HEK293 (cell line): ENCODE measurements around the gene TNIP3.

ENCODE experiments used
- CTCF ChIA-PET: fragments of 350-600 bp; formaldehyde crosslinking; extraction: SDS; loops from one replicate; lab custom pipeline; 2021; ENCODE audit warnings: antibody characterized with exemption; lab: Yijun Ruan, JAX
- POLR2A ChIA-PET: fragments of 300-600 bp; formaldehyde crosslinking; extraction: SDS; loops from one replicate; lab custom pipeline; 2020; ENCODE audit warnings: antibody characterized with exemption, inconsistent platforms; lab: Yijun Ruan, JAX
- H3K27ac ChIP-seq: fragments of 200-500 bp; sonication (Bioruptor generic); 2 replicates; pipeline ENCODE4 v1.5.1; 2014; ENCODE audit warnings: low read depth, low read length, control low read depth, inconsistent platforms; ENCODE audit errors: extremely low read depth
- H3K36me3 ChIP-seq, 2 experiments: fragments of 200-500 bp in 1 of 2; sonication (Bioruptor generic) in 1 of 2; 1 replicate in 1 of 2; 2 replicates in 1 of 2; pipeline ENCODE4 v1.5.1; 2014 to 2017; ENCODE audit warnings: inconsistent platforms in 2 of 2, low read length in 2 of 2; ENCODE audit not compliant: control insufficient read depth in 2 of 2, insufficient read depth in 1 of 2
- H3K4me1 ChIP-seq: fragments of 200-500 bp; sonication (Bioruptor generic); 2 replicates; pipeline ENCODE4 v1.5.1; 2014; ENCODE audit warnings: mild to moderate bottlenecking, low read length, inconsistent platforms; ENCODE audit not compliant: control insufficient read depth, insufficient read depth
- H3K4me3 ChIP-seq: 2 replicates; pipeline ENCODE4 v1.5.1; 2011; ENCODE audit warnings: low read depth, mild to moderate bottlenecking, control low read depth, low read length, moderate library complexity
- H3K9me3 ChIP-seq: fragments of 200-500 bp; sonication (Bioruptor generic); 2 replicates; pipeline ENCODE4 v1.5.1; 2014; ENCODE audit warnings: low read depth, low read length, inconsistent platforms; ENCODE audit not compliant: control insufficient read depth, insufficient read depth
- HOXC10 ChIP-seq: sonication (generic); formaldehyde crosslinking; IDR thresholded peaks from 2 replicates; pipeline ENCODE4 v1.8.1; 2023; ENCODE audit warnings: mild to moderate bottlenecking, missing genetic modification reagents
- KLF1 ChIP-seq: fragments of 450-650 bp; formaldehyde crosslinking; IDR thresholded peaks from 2 replicates; pipeline ENCODE4 v1.5.1; 2016; ENCODE audit warnings: missing biosample characterization, missing genetic modification characterization
- MZF1 ChIP-seq: fragments of 450-650 bp; formaldehyde crosslinking; IDR thresholded peaks from 2 replicates; pipeline ENCODE4 v1.5.1; 2017; ENCODE audit warnings: missing biosample characterization, missing genetic modification characterization, borderline replicate concordance
- PATZ1 ChIP-seq: fragments of 450-650 bp; formaldehyde crosslinking; IDR thresholded peaks from 2 replicates; pipeline ENCODE4 v1.5.1; 2016; ENCODE audit warnings: missing biosample characterization, missing genetic modification characterization
- SCRT2 ChIP-seq: fragments of 450-650 bp; formaldehyde crosslinking; IDR thresholded peaks from 2 replicates; pipeline ENCODE4 v1.5.1; 2016; ENCODE audit warnings: missing biosample characterization, missing genetic modification characterization
- SP3 ChIP-seq: fragments of 450-650 bp; formaldehyde crosslinking; IDR thresholded peaks from 2 replicates; pipeline ENCODE4 v1.5.1; 2016; ENCODE audit warnings: missing biosample characterization, missing genetic modification characterization
- YY1 ChIP-seq: fragments of 450-650 bp; formaldehyde crosslinking; IDR thresholded peaks from 2 replicates; pipeline ENCODE4 v1.5.1; 2018; ENCODE audit warnings: missing biosample characterization, missing genetic modification characterization
- ZBTB10 ChIP-seq: fragments of 450-650 bp; formaldehyde crosslinking; IDR thresholded peaks from 2 replicates; pipeline ENCODE4 v1.5.1; 2016; ENCODE audit warnings: missing biosample characterization, missing genetic modification characterization
- ZBTB26 ChIP-seq: fragments of 450-650 bp; formaldehyde crosslinking; optimal IDR thresholded peaks from 2 replicates; pipeline ENCODE3; 2016; ENCODE audit warnings: missing biosample characterization, mild to moderate bottlenecking, missing genetic modification characterization
- ZEB2 ChIP-seq: fragments of 450-650 bp; formaldehyde crosslinking; IDR thresholded peaks from 2 replicates; pipeline ENCODE4 v1.5.1; 2016; ENCODE audit warnings: missing biosample characterization, missing genetic modification characterization
- ZNF184 ChIP-seq: fragments of 450-650 bp; IDR thresholded peaks from 2 replicates; pipeline ENCODE4 v1.5.1; 2018; ENCODE audit warnings: missing biosample characterization, mild to moderate bottlenecking, missing genetic modification characterization
- ZNF274 ChIP-seq, 2 experiments: fragments of 200-500 bp in 1 of 2; fragments of 450-650 bp in 1 of 2; sonication (Bioruptor generic) in 1 of 2; formaldehyde crosslinking in 1 of 2; IDR thresholded peaks; 2 replicates each; pipeline versions ENCODE4 v1.5.1 to v1.6.1; 2014 to 2016; ENCODE audit warnings: borderline replicate concordance in 1 of 2, inconsistent platforms in 1 of 2, low read length in 1 of 2, missing biosample characterization in 1 of 2, missing genetic modification characterization in 1 of 2
- ZNF394 ChIP-seq: fragments of 450-650 bp; formaldehyde crosslinking; IDR thresholded peaks from 2 replicates; pipeline ENCODE4 v1.5.1; 2016; ENCODE audit warnings: missing biosample characterization, missing genetic modification characterization, mild to moderate bottlenecking, moderate library complexity, borderline replicate concordance
- ZNF501 ChIP-seq: fragments of 450-650 bp; formaldehyde crosslinking; IDR thresholded peaks from 2 replicates; pipeline ENCODE4 v1.5.1; 2016; ENCODE audit warnings: missing biosample characterization, missing genetic modification characterization
- ZNF510 ChIP-seq: fragments of 450-650 bp; formaldehyde crosslinking; IDR thresholded peaks from 2 replicates; pipeline ENCODE4 v1.5.1; 2018; ENCODE audit warnings: mild to moderate bottlenecking, missing genetic modification characterization, missing biosample characterization; ENCODE audit not compliant: insufficient replicate concordance
- ZNF585B ChIP-seq: fragments of 450-650 bp; formaldehyde crosslinking; IDR thresholded peaks from 2 replicates; pipeline ENCODE4 v1.5.1; 2016; ENCODE audit warnings: missing biosample characterization, missing genetic modification characterization
- ZNF629 ChIP-seq: fragments of 450-650 bp; formaldehyde crosslinking; IDR thresholded peaks from 2 replicates; pipeline ENCODE4 v1.5.1; 2017; ENCODE audit warnings: missing biosample characterization, missing genetic modification characterization
- ZNF639 ChIP-seq: fragments of 450-650 bp; formaldehyde crosslinking; IDR thresholded peaks from 2 replicates; pipeline ENCODE4 v1.5.1; 2016; ENCODE audit warnings: missing biosample characterization, missing genetic modification characterization
- ZNF645 ChIP-seq: fragments of 450-650 bp; formaldehyde crosslinking; IDR thresholded peaks from 2 replicates; pipeline ENCODE4; 2016; ENCODE audit warnings: missing biosample characterization, missing genetic modification characterization
- ZNF76 ChIP-seq: fragments of 450-650 bp; formaldehyde crosslinking; IDR thresholded peaks from 2 replicates; pipeline ENCODE4; 2016; ENCODE audit warnings: low read depth, missing biosample characterization, missing genetic modification characterization, borderline replicate concordance
- ZNF791 ChIP-seq: fragments of 450-650 bp; formaldehyde crosslinking; IDR thresholded peaks from 2 replicates; pipeline ENCODE4 v1.5.1; 2016; ENCODE audit warnings: missing biosample characterization, missing genetic modification characterization
- ZNF792 ChIP-seq: fragments of 450-650 bp; formaldehyde crosslinking; IDR thresholded peaks from 2 replicates; pipeline ENCODE4 v1.5.1; 2016; ENCODE audit warnings: missing biosample characterization, missing genetic modification characterization

TNIP3 gene

GRCh38 chr4:121168446-121169281 lies 4.5 kb upstream of the TNIP3 start:
- CTCF ChIA-PET, result interaction anchor here (0.5 kb wide), 1 partner anchor 16 kb away, joined by 3 read pairs; no protein-coding TSS in a partner anchor
- Histone ChIP-seq H3K27ac (no peak overlapping the region), H3K9me3 (no peaks in the 10 kb centered on the region), H3K4me1 (no peaks in the 10 kb centered on the region), H3K36me3 (no peaks in the 10 kb centered on the region), H3K4me3 (no peak overlapping the region)
- TF ChIP-seq ZNF510 (tag by site-specific recombination) (no peak), ZEB2 (tag by site-specific recombination) (no peak), ZNF274 (IDR thresholded peaks at IDR 0.05; ENCODE audit: low read length) (no peak), ZNF274 (tag by site-specific recombination; IDR thresholded peaks at IDR 0.05; ENCODE audit: borderline replicate concordance) (no peak), ZNF76 (tag by site-specific recombination) (no peak), ZNF585B (tag by site-specific recombination) (no peak), HOXC10 (CRISPR knock-in tag) (no peak), ZBTB10 (tag by site-specific recombination) (no peak), ZNF791 (tag by site-specific recombination) (no peak)
- POLR2A ChIA-PET, result no interaction called here

GRCh38 chr4:121166976-121167375 lies 2.9 kb upstream of the TNIP3 start:
- Histone ChIP-seq H3K4me1 (no peaks in the 10 kb centered on the region), H3K36me3 (no peaks in the 10 kb centered on the region), H3K9me3 (no peaks in the 10 kb centered on the region), H3K27ac (no peak overlapping the region), H3K4me3 (no peak overlapping the region)
- ChIA-PET POLR2A (no interaction called here), CTCF (interaction anchor here (0.6 to 1.0 kb wide), 2 partner anchors 26 to 549 kb away, joined by 4 read pairs; no protein-coding TSS in a partner anchor)
- TF ChIP-seq ZBTB26 (tag by site-specific recombination) (no peak), ZNF645 (no peak)

- ChIA-PET POLR2A (no interaction called here), CTCF (no interaction called here)
- Histone ChIP-seq H3K36me3 (no peaks in the 10 kb centered on the region), H3K4me3 (no peak overlapping the region), H3K9me3 (no peaks in the 10 kb centered on the region), H3K27ac (no peak overlapping the region), H3K4me1 (no peaks in the 10 kb centered on the region)
- no peak for TF ChIP-seq MZF1
- no peak for TF ChIP-seq PATZ1 (tag by site-specific recombination)
- TF ChIP-seq YY1 (tag by site-specific recombination), result no peak
- TF ChIP-seq ZNF792 (tag by site-specific recombination), result no peak
- TF ChIP-seq SP3 (tag by site-specific recombination), result no peak
- TF ChIP-seq ZNF184 (tag by site-specific recombination), result no peak
- no peak for TF ChIP-seq ZNF639 (tag by site-specific recombination)
- no peak for TF ChIP-seq SCRT2 (tag by site-specific recombination)
- TF ChIP-seq ZNF629 (tag by site-specific recombination), result no peak
- TF ChIP-seq KLF1 (tag by site-specific recombination), result no peak
- no peak for TF ChIP-seq ZNF501 (tag by site-specific recombination)
- TF ChIP-seq ZNF394, result no peak
Observed at GRCh38 chr4:121165206-121165605, 1.1 kb upstream of the TNIP3 start.
